ENCODE measurements around the gene DAAM2. TPM values are rescaled to one million over a fixed set of nuclear protein-coding genes. Genes with fewer than 3 reads are reported as not detected.

Gene DAAM2
- total and polyA plus RNA-seq, 2 of the 8 experiments (the other 6 are each of a cell fraction or from before 2014, with no cell fraction given) = 1.5 to 2.9 TPM

DNA sequence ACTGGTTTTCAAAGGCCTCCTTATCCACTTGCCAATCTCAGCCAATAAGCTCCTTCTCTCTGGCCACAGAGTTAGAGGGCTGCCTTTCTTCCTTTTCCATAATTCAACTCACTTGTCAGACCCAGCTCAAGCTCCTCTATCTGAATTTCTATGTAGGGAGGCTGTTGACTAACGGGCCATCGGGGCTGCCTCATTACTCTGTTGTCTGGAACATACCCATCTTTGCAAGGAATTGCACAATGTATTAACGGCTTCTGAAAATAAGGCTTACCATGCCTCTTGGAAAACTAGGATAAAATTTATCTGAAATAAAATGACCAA is 38.5 kb upstream of the DAAM2 start (continued):
- TF ChIP-seq, protein P1, sequence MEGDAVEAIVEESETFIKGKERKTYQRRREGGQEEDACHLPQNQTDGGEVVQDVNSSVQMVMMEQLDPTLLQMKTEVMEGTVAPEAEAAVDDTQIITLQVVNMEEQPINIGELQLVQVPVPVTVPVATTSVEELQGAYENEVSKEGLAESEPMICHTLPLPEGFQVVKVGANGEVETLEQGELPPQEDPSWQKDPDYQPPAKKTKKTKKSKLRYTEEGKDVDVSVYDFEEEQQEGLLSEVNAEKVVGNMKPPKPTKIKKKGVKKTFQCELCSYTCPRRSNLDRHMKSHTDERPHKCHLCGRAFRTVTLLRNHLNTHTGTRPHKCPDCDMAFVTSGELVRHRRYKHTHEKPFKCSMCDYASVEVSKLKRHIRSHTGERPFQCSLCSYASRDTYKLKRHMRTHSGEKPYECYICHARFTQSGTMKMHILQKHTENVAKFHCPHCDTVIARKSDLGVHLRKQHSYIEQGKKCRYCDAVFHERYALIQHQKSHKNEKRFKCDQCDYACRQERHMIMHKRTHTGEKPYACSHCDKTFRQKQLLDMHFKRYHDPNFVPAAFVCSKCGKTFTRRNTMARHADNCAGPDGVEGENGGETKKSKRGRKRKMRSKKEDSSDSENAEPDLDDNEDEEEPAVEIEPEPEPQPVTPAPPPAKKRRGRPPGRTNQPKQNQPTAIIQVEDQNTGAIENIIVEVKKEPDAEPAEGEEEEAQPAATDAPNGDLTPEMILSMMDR (IDR thresholded peaks at IDR 0.05; ENCODE audit: control extremely low read depth in 1 of 3, insufficient read depth in 1 of 3, low read depth in 1 of 3, low read length in 3 of 3) = no peak
- no peak for TF ChIP-seq HDAC2 (IDR thresholded peaks at IDR 0.05; ENCODE audit: borderline replicate concordance in 1 of 2, low read depth in 2 of 2, low read length in 2 of 2)
- no peak for TF ChIP-seq CBX8 (IDR thresholded peaks at IDR 0.05; ENCODE audit: borderline replicate concordance, low read depth, low read length)
- TF ChIP-seq SP1 (IDR thresholded peaks at IDR 0.05; ENCODE audit: low read depth, low read length) = no peak
- no peak for TF ChIP-seq TAF7 (optimal IDR thresholded peaks at IDR 0.05; ENCODE audit: borderline replicate concordance, low read depth, low read length)
- TF ChIP-seq ASH2L (IDR thresholded peaks at IDR 0.05; ENCODE audit: low read length) = no peak
- no peak for TF ChIP-seq RBBP5 (IDR thresholded peaks at IDR 0.05; ENCODE audit: borderline replicate concordance, low read depth, low read length)
- TF ChIP-seq CBX5 (IDR thresholded peaks at IDR 0.05; ENCODE audit: low read depth, low read length) = no peak
